ENCODE results near the gene C21orf58.
A peak's percentile ranks its signal among the peaks of the same experiment; 100 is the strongest.
"Not testable (repeated sequence)": the region's sequence is repeated elsewhere in the genome, so short reads cannot be mapped to it uniquely, and the experiment has no call there.

C21orf58 gene

GRCh38 chr21:46323710-46324389, at the start of gene C21orf58, which contains the start of gene PCNT:
TSS of gene C21orf58 (minus strand) at chr21:46323870. CDS start at chr21:46322738, 1,132 bp downstream.
TSS of gene PCNT (plus strand) at chr21:46324156. CDS start at chr21:46324229, 73 bp downstream.
- peak; percentile 98 to 99 for DNase-seq

- DNase-seq = not testable (repeated sequence)
Measured at GRCh38 chr21:46372947-46373346, 49.3 kb upstream of the C21orf58 start.

GRCh38 chr21:46372014-46372485, 48.4 kb upstream of the C21orf58 start:
- DNase-seq = no peak

GRCh38 chr21:46371204-46372013, 47.7 kb upstream of the C21orf58 start:
- DNase-seq = no peak

- no peak for DNase-seq
Measured at GRCh38 chr21:46369520-46370235, 46.0 kb upstream of the C21orf58 start.

- DNase-seq = peak in 1 of 2 donors; percentile 45
Measured at GRCh38 chr21:46368533-46369285, 45.0 kb upstream of the C21orf58 start.

- DNase-seq = no peak
Measured at GRCh38 chr21:46366966-46367365, 43.3 kb upstream of the C21orf58 start.

GRCh38 chr21:46366561-46366960, 42.9 kb upstream of the C21orf58 start:
- DNase-seq = no peak

- DNase-seq = no peak
Measured at GRCh38 chr21:46366091-46366490, 42.4 kb upstream of the C21orf58 start.

GRCh38 chr21:46363698-46364097, 40.0 kb upstream of the C21orf58 start:
- no peak for DNase-seq

- DNase-seq = no peak
Measured at GRCh38 chr21:46362946-46363345, 39.3 kb upstream of the C21orf58 start.

GRCh38 chr21:46361935-46362334, 38.3 kb upstream of the C21orf58 start:
- DNase-seq = no peak

- no peak for DNase-seq
Measured at GRCh38 chr21:46361176-46361575, 37.5 kb upstream of the C21orf58 start.

- DNase-seq = no peak
Measured at GRCh38 chr21:46357684-46358425, 34.2 kb upstream of the C21orf58 start.

- DNase-seq = no peak
Measured at GRCh38 chr21:46357335-46357604, 33.6 kb upstream of the C21orf58 start.

GRCh38 chr21:46356494-46357334, 33.0 kb upstream of the C21orf58 start:
- DNase-seq = no peak

- no peak for DNase-seq
Measured at GRCh38 chr21:46356005-46356338, 32.3 kb upstream of the C21orf58 start.

GRCh38 chr21:46355161-46356004, 31.7 kb upstream of the C21orf58 start:
- peak in 1 of 2 donors; percentile 5 for DNase-seq

- no peak for DNase-seq
Measured at GRCh38 chr21:46354518-46354917, 30.8 kb upstream of the C21orf58 start.

GRCh38 chr21:46354046-46354445, 30.4 kb upstream of the C21orf58 start:
- DNase-seq = no peak

All from CD4-positive, alpha-beta T cell treated with Interleukin-1 beta for 1 hour (primary cell).